Ovary (tissue), 9 donors: ENCODE results near the gene MARCHF3. TPM values are rescaled to one million over a fixed set of nuclear protein-coding genes. Genes with fewer than 3 reads are reported as not detected.
"Not testable (repeated sequence)": the region's sequence is repeated elsewhere in the genome, so short reads cannot be mapped to it uniquely, and the experiment has no call there.

Experiments used
- DNase-seq, 5 donors: peaks; one replicate each; pipeline ENCODE4 v3.0.0-alpha.2; 2019 to 2020
- H3K27ac ChIP-seq, 2 donors: fragments of 200-600 bp; one replicate each; pipeline versions ENCODE4 v1.5.1 to v1.8.0; 2019 to 2022
- H3K27me3 ChIP-seq: fragments of 200-600 bp; one replicate; pipeline ENCODE4 v1.8.0; 2022
- H3K36me3 ChIP-seq: fragments of 200-600 bp; sonication (generic); one replicate; pipeline ENCODE4 v1.5.1; 2019
- H3K4me1 ChIP-seq: one replicate; pipeline ENCODE4 v1.8.1; 2013; ENCODE audit warnings: mild to moderate bottlenecking, moderate library complexity; ENCODE audit not compliant: insufficient read depth
- H3K4me3 ChIP-seq: fragments of 200-600 bp; sonication (generic); one replicate; pipeline ENCODE4 v1.5.1; 2017
- H3K9me3 ChIP-seq, 2 donors: fragments of 200-600 bp in 1 of 2; sonication (generic) in 1 of 2; one replicate each; pipeline versions ENCODE4 v1.5.1 to v1.8.1; 2013 to 2019; ENCODE audit warnings: mild to moderate bottlenecking in 1 of 2, moderate library complexity in 1 of 2
- EP300 ChIP-seq: sonication (generic); formaldehyde crosslinking; IDR thresholded peaks from one replicate; pipeline ENCODE4 v1.6.1; 2017; ENCODE audit warnings: antibody characterized with exemption
- POLR2A ChIP-seq: fragments of 450-650 bp; IDR thresholded peaks from one replicate; pipeline ENCODE4 v1.6.1; 2017; ENCODE audit warnings: antibody characterized with exemption, mild to moderate bottlenecking, moderate library complexity
- WGBS, 3 donors: extraction: QIAGEN DNeasy Blood & Tissue Kit in 1 of 3; methylation state at CpG; one replicate each; pipeline versions ENCODE4 v1.1.5 to v1.1.7; 2013 to 2017; 5-methylcytosine and 5-hydroxymethylcytosine counted together
- intact Hi-C, 4 donors: fragments of 100-400 bp; cut with DNase I; formaldehyde crosslinking; loops; one replicate each; pipeline versions ENCODE4 v1.11.0 to v1.15.1; 2022 to 2023
- polyA plus RNA-seq, 2 donors: library from polyadenylated mRNA; stranded (reverse); fragments of 200-250 nt in 1 of 2; fragments of 350-450 nt in 1 of 2; fragmentation: Illumina TruSeq in 1 of 2; extraction: RNeasy Lipid Tissue Mini Kit (QIAGEN cat#74804) in 1 of 2; gene quantifications; one replicate each; pipeline ENCODE4 v1.2.3, GENCODE V29; 2013 to 2014
- total RNA-seq, 7 donors: library from RNA; depleted of rRNA in 2 of 7; stranded (reverse); fragments of >200 nt in 2 of 7; fragmentation: NEBNext Ultra II Directional in 3 of 7; extraction: Animal tissue kit (Norgen Biotek cat#: 25700) in 3 of 7; gene quantifications; one replicate each; pipeline versions ENCODE4 v1.1.0 to v1.2.4, GENCODE V29; 2016 to 2023
- TF ChIP-seq, protein P1 (sequence below), 3 donors: fragments of 450-650 bp in 2 of 3; fragments of 200-600 bp in 1 of 3; IDR thresholded peaks; one replicate each; pipeline versions ENCODE4 v1.5.1 to v1.8.0; 2016 to 2022; ENCODE audit warnings: antibody characterized with exemption in 3 of 3, mild to moderate bottlenecking in 1 of 3
- donor health status: DM: no; HTN: no; CAD: no; lungs with moderate emphysema.
- donor health status: DM: no; HTN: no; CAD: no.
- donor health status: Bipolar disorder and iron deficiency.
- donor health status: DM: yes; HTN: yes; CAD: no.
- donor health status: DM: no; HTN: no; CAD: no.
- donor health status: DM: yes; HTN: yes; CAD: no.

Gene MARCHF3
- total and polyA plus RNA-seq, 9 donors, result 2.1 to 13.8 (median 4.5) TPM

- no peak for DNase-seq
- Histone ChIP-seq H3K27ac (no peak overlapping the region), H3K4me1 (no peaks in the 10 kb centered on the region), H3K36me3 (no peaks in the 10 kb centered on the region), H3K27me3 (no peaks in the 10 kb centered on the region), H3K4me3 (no peak overlapping the region), H3K9me3 (no peaks in the 10 kb centered on the region)
- TF ChIP-seq, protein P1, sequence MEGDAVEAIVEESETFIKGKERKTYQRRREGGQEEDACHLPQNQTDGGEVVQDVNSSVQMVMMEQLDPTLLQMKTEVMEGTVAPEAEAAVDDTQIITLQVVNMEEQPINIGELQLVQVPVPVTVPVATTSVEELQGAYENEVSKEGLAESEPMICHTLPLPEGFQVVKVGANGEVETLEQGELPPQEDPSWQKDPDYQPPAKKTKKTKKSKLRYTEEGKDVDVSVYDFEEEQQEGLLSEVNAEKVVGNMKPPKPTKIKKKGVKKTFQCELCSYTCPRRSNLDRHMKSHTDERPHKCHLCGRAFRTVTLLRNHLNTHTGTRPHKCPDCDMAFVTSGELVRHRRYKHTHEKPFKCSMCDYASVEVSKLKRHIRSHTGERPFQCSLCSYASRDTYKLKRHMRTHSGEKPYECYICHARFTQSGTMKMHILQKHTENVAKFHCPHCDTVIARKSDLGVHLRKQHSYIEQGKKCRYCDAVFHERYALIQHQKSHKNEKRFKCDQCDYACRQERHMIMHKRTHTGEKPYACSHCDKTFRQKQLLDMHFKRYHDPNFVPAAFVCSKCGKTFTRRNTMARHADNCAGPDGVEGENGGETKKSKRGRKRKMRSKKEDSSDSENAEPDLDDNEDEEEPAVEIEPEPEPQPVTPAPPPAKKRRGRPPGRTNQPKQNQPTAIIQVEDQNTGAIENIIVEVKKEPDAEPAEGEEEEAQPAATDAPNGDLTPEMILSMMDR (IDR thresholded peaks at IDR 0.05), result no peak
- TF ChIP-seq EP300 (no peak), POLR2A (no peak)
- WGBS, 3 donors, result 67 to 70% (median 69%) methylated on average over 5 of the region's 5 CpGs
- intact Hi-C loops, result no loop called here
Observed at GRCh38 chr5:126947146-126948010, 83.0 kb downstream of the MARCHF3 start.

DNA sequence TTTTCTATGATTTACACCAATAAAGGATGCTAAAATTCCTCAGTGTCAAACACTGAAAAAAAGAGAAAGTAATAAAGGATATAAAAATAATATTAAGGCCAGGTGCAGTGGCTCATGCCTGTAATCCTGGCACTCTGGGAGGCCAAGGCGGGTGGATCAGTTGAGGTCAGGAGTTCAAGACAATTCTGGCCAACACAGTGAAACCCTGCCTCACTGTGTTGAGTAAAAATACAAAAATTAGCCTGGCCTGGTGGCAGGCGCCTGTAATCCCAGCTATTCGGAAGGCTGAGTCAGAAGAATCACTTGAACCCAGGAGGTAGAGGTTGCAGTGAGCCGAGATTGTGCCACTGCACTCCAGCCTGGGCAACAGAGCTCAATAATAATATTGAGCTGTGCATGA lies 87.5 kb downstream of the MARCHF3 start:
- H3K9me3 ChIP-seq, H3K27ac ChIP-seq, H3K4me3 ChIP-seq, H3K4me1 ChIP-seq, H3K36me3 ChIP-seq, DNase-seq, intact Hi-C loops, H3K27me3 ChIP-seq: not testable (repeated sequence)
- WGBS, 3 donors, result 82 to 92% (median 89%) methylated on average over 4 of the region's 4 CpGs

DNA sequence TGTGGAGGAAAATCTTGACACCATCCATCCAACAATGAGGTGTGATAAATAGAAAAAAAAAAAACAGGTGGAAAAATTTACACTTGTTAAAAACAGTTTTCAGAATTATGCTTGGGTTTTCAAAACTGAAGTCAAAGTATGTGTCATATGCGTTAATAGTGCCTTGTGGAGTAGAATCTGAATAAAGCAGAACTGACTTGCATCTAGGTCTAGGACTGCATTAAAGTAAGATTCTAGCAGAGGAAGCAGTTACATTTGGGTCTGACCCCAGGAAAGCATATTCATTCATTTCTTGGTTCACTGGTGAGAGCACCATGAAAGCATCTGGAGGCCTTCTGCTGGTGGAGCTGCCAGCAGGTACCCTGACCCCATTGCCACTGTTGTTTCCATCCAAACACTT lies 89.0 kb downstream of the MARCHF3 start:
- 89 to 99% (median 93%) methylated on average over 1 of the region's 1 CpG for WGBS, 3 donors
- no peak overlapping the region for H3K4me3 ChIP-seq
- DNase-seq, result no peak
- intact Hi-C loops, result no loop called here
- H3K27me3 ChIP-seq, result no peaks in the 10 kb centered on the region
- H3K27ac ChIP-seq, result no peak overlapping the region
- no peaks in the 10 kb centered on the region for H3K9me3 ChIP-seq
- H3K36me3 ChIP-seq, result no peaks in the 10 kb centered on the region
- H3K4me1 ChIP-seq, result no peaks in the 10 kb centered on the region
- TF ChIP-seq EP300 (no peak), POLR2A (no peak)
- TF ChIP-seq, protein P1 (IDR thresholded peaks at IDR 0.05), result no peak

- H3K27me3 ChIP-seq, result no peaks in the 10 kb centered on the region
- intact Hi-C loops, result no loop called here
- WGBS, 3 donors, result 87 to 90% (median 88%) methylated on average over 5 of the region's 5 CpGs
Observed at GRCh38 chr5:126939887-126940286, 90.5 kb downstream of the MARCHF3 start.

GRCh38 chr5:126938466-126938865 lies 91.9 kb downstream of the MARCHF3 start:
- Histone ChIP-seq H3K9me3 (no peaks in the 10 kb centered on the region), H3K4me3 (no peak overlapping the region), H3K4me1 (no peaks in the 10 kb centered on the region), H3K36me3 (no peaks in the 10 kb centered on the region), H3K27ac (no peak overlapping the region), H3K27me3 (no peaks in the 10 kb centered on the region)
- intact Hi-C loops, result no loop called here
- TF ChIP-seq EP300 (no peak), POLR2A (no peak)
- TF ChIP-seq, protein P1 (IDR thresholded peaks at IDR 0.05), result no peak
- DNase-seq, result no peak

More at GRCh38 chr5:126939887-126940286, 90.5 kb downstream of the MARCHF3 start:
- TF ChIP-seq, protein P1 (IDR thresholded peaks at IDR 0.05), result no peak
- TF ChIP-seq EP300, result no peak
- no peak for TF ChIP-seq POLR2A
- Histone ChIP-seq H3K36me3 (no peaks in the 10 kb centered on the region), H3K4me3 (no peak overlapping the region), H3K4me1 (no peaks in the 10 kb centered on the region), H3K27ac (no peak overlapping the region), H3K9me3 (no peaks in the 10 kb centered on the region)
- no peak for DNase-seq
